ENCODE results near the gene USP32.

USP32 gene

GRCh38 chr17:60149691-60150582 lies 242.0 kb downstream of the USP32 start, which contains the start of gene CA4:
Gene CA4 (plus strand): TSS chr17:60149973. CDS start chr17:60150035, 62 bp downstream.
- no peak for DNase-seq

- DNase-seq: no peak
Measured at GRCh38 chr17:60148373-60148772, 243.6 kb downstream of the USP32 start.

GRCh38 chr17:60147553-60148223 lies 244.2 kb downstream of the USP32 start:
- DNase-seq: no peak

GRCh38 chr17:60146206-60146605 lies 245.7 kb downstream of the USP32 start:
- DNase-seq: no peak

GRCh38 chr17:60145006-60145935 lies 246.7 kb downstream of the USP32 start:
- DNase-seq: no peak

GRCh38 chr17:60142872-60143499 lies 248.9 kb downstream of the USP32 start:
- peak; percentile 19 for DNase-seq

GRCh38 chr17:60141111-60142018 lies 250.6 kb downstream of the USP32 start:
- DNase-seq: no peak

- DNase-seq: no peak
Measured at GRCh38 chr17:60139438-60140285, 252.3 kb downstream of the USP32 start.

- no peak for DNase-seq
Measured at GRCh38 chr17:60138769-60139437, 253.0 kb downstream of the USP32 start.

GRCh38 chr17:60137731-60138130 lies 254.2 kb downstream of the USP32 start:
- DNase-seq: no peak

- DNase-seq: no peak
Measured at GRCh38 chr17:60135951-60136666, 255.8 kb downstream of the USP32 start.

GRCh38 chr17:60135151-60135950 lies 256.6 kb downstream of the USP32 start:
- DNase-seq: peak; percentile 73

GRCh38 chr17:60134396-60135150 lies 257.4 kb downstream of the USP32 start:
- DNase-seq: no peak

- DNase-seq: no peak
Measured at GRCh38 chr17:60130466-60130865, 261.5 kb downstream of the USP32 start.

- DNase-seq: no peak
Measured at GRCh38 chr17:60129164-60129563, 262.8 kb downstream of the USP32 start.

Measured in NCI-H187 treated with DMSO at 0.1 percent for 48 hours (cell line).